HEK293 (cell line): ENCODE data around the gene CINP.

Experiments
- CTCF ChIA-PET: fragments of 350-600 bp; formaldehyde crosslinking; extraction: SDS; loops from one replicate; lab custom pipeline; 2021; ENCODE audit warnings: antibody characterized with exemption; lab: Yijun Ruan, JAX
- POLR2A ChIA-PET: fragments of 300-600 bp; formaldehyde crosslinking; extraction: SDS; loops from one replicate; lab custom pipeline; 2020; ENCODE audit warnings: antibody characterized with exemption, inconsistent platforms; lab: Yijun Ruan, JAX
- H3K27ac ChIP-seq: fragments of 200-500 bp; sonication (Bioruptor generic); 2 replicates; pipeline ENCODE4 v1.5.1; 2014; ENCODE audit warnings: low read depth, low read length, control low read depth, inconsistent platforms; ENCODE audit errors: extremely low read depth
- H3K36me3 ChIP-seq, 2 experiments: fragments of 200-500 bp in 1 of 2; sonication (Bioruptor generic) in 1 of 2; 1 replicate in 1 of 2; 2 replicates in 1 of 2; pipeline ENCODE4 v1.5.1; 2014 to 2017; ENCODE audit warnings: inconsistent platforms in 2 of 2, low read length in 2 of 2; ENCODE audit not compliant: control insufficient read depth in 2 of 2, insufficient read depth in 1 of 2
- H3K4me1 ChIP-seq: fragments of 200-500 bp; sonication (Bioruptor generic); 2 replicates; pipeline ENCODE4 v1.5.1; 2014; ENCODE audit warnings: mild to moderate bottlenecking, low read length, inconsistent platforms; ENCODE audit not compliant: control insufficient read depth, insufficient read depth
- H3K4me3 ChIP-seq: 2 replicates; pipeline ENCODE4 v1.5.1; 2011; ENCODE audit warnings: low read depth, mild to moderate bottlenecking, control low read depth, low read length, moderate library complexity
- H3K9me3 ChIP-seq: fragments of 200-500 bp; sonication (Bioruptor generic); 2 replicates; pipeline ENCODE4 v1.5.1; 2014; ENCODE audit warnings: low read depth, low read length, inconsistent platforms; ENCODE audit not compliant: control insufficient read depth, insufficient read depth
- PRDM1 ChIP-seq: fragments of 450-650 bp; formaldehyde crosslinking; IDR thresholded peaks from 2 replicates; pipeline ENCODE4; 2016; ENCODE audit warnings: missing biosample characterization, missing genetic modification characterization
- SETDB1 ChIP-seq: IDR thresholded peaks from one replicate; pipeline ENCODE4 v1.6.1; 2017; ENCODE audit warnings: mild to moderate bottlenecking, low read length, moderate library complexity, mixed read lengths; ENCODE audit not compliant: insufficient read length
- YY1 ChIP-seq: fragments of 450-650 bp; formaldehyde crosslinking; IDR thresholded peaks from 2 replicates; pipeline ENCODE4 v1.5.1; 2018; ENCODE audit warnings: missing biosample characterization, missing genetic modification characterization
- YY2 ChIP-seq: fragments of 450-650 bp; formaldehyde crosslinking; IDR thresholded peaks from 2 replicates; pipeline ENCODE4 v1.5.1; 2016; ENCODE audit warnings: missing biosample characterization, missing genetic modification characterization
- ZEB2 ChIP-seq: fragments of 450-650 bp; formaldehyde crosslinking; IDR thresholded peaks from 2 replicates; pipeline ENCODE4 v1.5.1; 2016; ENCODE audit warnings: missing biosample characterization, missing genetic modification characterization
- ZNF140 ChIP-seq: fragments of 450-650 bp; formaldehyde crosslinking; IDR thresholded peaks from 2 replicates; pipeline ENCODE4 v1.5.1; 2016; ENCODE audit warnings: missing biosample characterization, missing genetic modification characterization
- ZNF16 ChIP-seq: fragments of 450-650 bp; formaldehyde crosslinking; IDR thresholded peaks from 2 replicates; pipeline ENCODE4 v1.5.1; 2016; ENCODE audit warnings: low read depth, missing biosample characterization, missing genetic modification characterization
- ZNF211 ChIP-seq: fragments of 450-650 bp; formaldehyde crosslinking; IDR thresholded peaks from 2 replicates; pipeline ENCODE4 v1.5.1; 2016; ENCODE audit warnings: low read depth, missing biosample characterization, missing genetic modification characterization
- ZNF324 ChIP-seq: fragments of 450-650 bp; formaldehyde crosslinking; IDR thresholded peaks from 2 replicates; pipeline ENCODE4 v1.5.1; 2016; ENCODE audit warnings: missing biosample characterization, missing genetic modification characterization
- ZNF48 ChIP-seq: fragments of 450-650 bp; formaldehyde crosslinking; IDR thresholded peaks from 2 replicates; pipeline ENCODE4 v1.5.1; 2016; ENCODE audit warnings: missing biosample characterization, missing genetic modification characterization
- ZNF514 ChIP-seq: fragments of 450-650 bp; formaldehyde crosslinking; IDR thresholded peaks from 2 replicates; pipeline ENCODE4 v1.5.1; 2016; ENCODE audit warnings: missing biosample characterization, missing genetic modification characterization
- ZNF549 ChIP-seq: fragments of 450-650 bp; IDR thresholded peaks from 2 replicates; pipeline ENCODE4 v1.5.1; 2018; ENCODE audit warnings: missing biosample characterization, missing genetic modification characterization, mild to moderate bottlenecking, inconsistent platforms, moderate library complexity
- ZNF624 ChIP-seq: fragments of 450-650 bp; formaldehyde crosslinking; IDR thresholded peaks from 2 replicates; pipeline ENCODE4 v1.5.1; 2017; ENCODE audit warnings: missing biosample characterization, missing genetic modification characterization
- ZNF792 ChIP-seq: fragments of 450-650 bp; formaldehyde crosslinking; IDR thresholded peaks from 2 replicates; pipeline ENCODE4 v1.5.1; 2016; ENCODE audit warnings: missing biosample characterization, missing genetic modification characterization
- ZNF843 ChIP-seq: fragments of 450-650 bp; formaldehyde crosslinking; IDR thresholded peaks from 2 replicates; pipeline ENCODE4 v1.5.1; 2016; ENCODE audit warnings: missing biosample characterization, missing genetic modification characterization
- TF ChIP-seq, protein P1 (sequence below): fragments of 450-650 bp; formaldehyde crosslinking; IDR thresholded peaks from 2 replicates; pipeline ENCODE4 v1.5.1; 2016; ENCODE audit warnings: missing biosample characterization, missing genetic modification characterization
- TF ChIP-seq, protein P2 (sequence below): fragments of 450-650 bp; formaldehyde crosslinking; IDR thresholded peaks from 2 replicates; pipeline ENCODE4 v1.5.1; 2016; ENCODE audit warnings: missing biosample characterization, missing genetic modification characterization
- TF ChIP-seq, protein P3 (sequence below): fragments of 450-650 bp; formaldehyde crosslinking; IDR thresholded peaks from 2 replicates; pipeline ENCODE4 v1.5.1; 2016; ENCODE audit warnings: missing biosample characterization, missing genetic modification characterization, low read depth

The CINP gene

DNA sequence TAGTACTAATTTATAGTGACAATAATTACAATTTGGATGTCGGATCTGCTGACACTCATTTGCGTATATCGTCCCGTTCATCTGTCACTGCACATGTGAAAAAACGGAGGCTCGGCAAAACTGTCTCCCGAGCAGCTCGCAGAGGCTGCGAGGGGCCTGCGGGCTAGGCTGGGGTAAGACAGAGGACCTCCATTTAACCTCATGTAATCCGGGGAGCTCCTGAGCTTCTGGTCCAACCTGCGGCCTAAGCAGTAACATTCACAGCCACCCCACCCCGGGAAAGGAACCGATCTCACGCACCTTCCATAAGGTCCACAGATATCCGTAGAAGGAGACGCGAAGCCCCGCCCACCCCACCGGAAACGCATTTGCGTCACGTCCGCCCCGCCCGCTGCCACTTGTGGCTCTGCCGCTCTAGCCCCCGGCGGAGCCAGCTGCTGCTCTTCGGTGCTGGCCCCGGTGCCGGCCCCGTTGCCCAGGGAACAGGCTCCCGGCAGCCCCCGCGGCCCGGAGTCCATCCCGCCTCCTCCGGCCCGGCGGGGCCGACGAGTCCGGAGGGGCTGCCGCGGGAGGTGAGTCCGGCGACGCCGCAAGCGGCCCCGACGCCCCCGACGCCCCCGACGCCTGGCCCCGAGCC is at the start of gene CINP, which contains the start of gene TECPR2 (continued):
- TF ChIP-seq ZNF324 (tag by site-specific recombination), result no peak
- TF ChIP-seq PRDM1, result no peak
- TF ChIP-seq ZNF514 (tag by site-specific recombination), result no peak

DNA sequence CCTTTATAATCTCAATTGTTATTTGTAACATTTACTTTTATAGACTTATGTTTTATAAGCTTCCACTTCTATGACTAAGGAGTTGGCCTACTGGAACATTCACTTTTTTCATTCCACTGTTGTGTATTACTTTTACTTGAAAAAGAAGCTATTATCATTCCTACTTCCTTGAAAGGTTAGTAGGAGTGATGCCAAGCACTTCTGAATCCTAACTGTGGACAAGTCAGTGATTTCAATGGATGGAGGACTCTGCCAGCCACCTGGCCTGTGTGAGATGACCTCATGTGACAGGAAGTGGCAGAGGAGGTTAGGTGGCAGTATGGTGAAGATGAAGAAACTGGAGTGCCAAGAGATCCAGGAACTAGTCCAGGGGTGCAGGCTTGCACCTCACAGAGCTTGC is 46.0 kb upstream of the CINP start:
- H3K4me3 ChIP-seq, result no peak overlapping the region
- H3K9me3 ChIP-seq, result no peaks in the 10 kb centered on the region
- no peak overlapping the region for H3K27ac ChIP-seq
- CTCF ChIA-PET, result interaction anchor here (0.6 to 2.0 kb wide), 2 partner anchors 23 to 29 kb away, joined by 7 to 14 read pairs; no protein-coding TSS in a partner anchor
- TF ChIP-seq ZNF140 (tag by site-specific recombination), result no peak
- TF ChIP-seq, protein P1, sequence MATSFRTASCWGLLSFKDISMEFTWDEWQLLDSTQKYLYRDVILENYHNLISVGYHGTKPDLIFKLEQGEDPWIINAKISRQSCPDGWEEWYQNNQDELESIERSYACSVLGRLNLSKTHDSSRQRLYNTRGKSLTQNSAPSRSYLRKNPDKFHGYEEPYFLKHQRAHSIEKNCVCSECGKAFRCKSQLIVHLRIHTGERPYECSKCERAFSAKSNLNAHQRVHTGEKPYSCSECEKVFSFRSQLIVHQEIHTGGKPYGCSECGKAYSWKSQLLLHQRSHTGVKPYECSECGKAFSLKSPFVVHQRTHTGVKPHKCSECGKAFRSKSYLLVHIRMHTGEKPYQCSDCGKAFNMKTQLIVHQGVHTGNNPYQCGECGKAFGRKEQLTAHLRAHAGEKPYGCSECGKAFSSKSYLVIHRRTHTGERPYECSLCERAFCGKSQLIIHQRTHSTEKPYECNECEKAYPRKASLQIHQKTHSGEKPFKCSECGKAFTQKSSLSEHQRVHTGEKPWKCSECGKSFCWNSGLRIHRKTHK (tag by site-specific recombination), result no peak
- TF ChIP-seq, all 188 proteins: peak for 0
- Histone ChIP-seq H3K36me3 (peaks cover 10 to 14% of the 10 kb centered on the region in 2 experiments), H3K4me1 (no peaks in the 10 kb centered on the region)
- POLR2A ChIA-PET, result no interaction called here

DNA sequence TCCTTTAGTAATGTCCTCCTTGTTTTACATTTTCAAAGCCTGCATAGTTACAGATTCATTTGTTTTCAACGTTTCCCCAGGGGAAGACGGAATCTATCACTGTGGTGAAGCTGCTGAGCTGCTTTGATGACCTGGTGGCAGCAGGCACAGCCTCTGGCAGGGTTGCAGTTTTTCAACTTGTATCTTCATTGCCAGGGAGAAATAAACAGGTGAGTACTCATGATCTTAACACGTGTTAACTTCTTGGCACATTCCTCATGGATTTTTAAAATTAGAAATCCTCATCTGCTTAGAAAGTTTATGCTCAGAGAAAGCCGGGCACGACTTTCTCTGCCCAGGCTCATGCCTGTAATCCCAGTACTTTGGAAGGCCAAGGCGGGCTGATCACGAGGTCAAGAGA is 44.6 kb upstream of the CINP start:
- Histone ChIP-seq H3K36me3 (peaks cover 10 to 14% of the 10 kb centered on the region in 2 experiments), H3K4me3 (no peak overlapping the region), H3K9me3 (no peaks in the 10 kb centered on the region), H3K27ac (no peak overlapping the region), H3K4me1 (no peaks in the 10 kb centered on the region)
- ChIA-PET CTCF (no interaction called here), POLR2A (no interaction called here)
- TF ChIP-seq ZNF16 (tag by site-specific recombination) (no peak), ZEB2 (no peak), ZNF48 (tag by site-specific recombination) (no peak)

DNA sequence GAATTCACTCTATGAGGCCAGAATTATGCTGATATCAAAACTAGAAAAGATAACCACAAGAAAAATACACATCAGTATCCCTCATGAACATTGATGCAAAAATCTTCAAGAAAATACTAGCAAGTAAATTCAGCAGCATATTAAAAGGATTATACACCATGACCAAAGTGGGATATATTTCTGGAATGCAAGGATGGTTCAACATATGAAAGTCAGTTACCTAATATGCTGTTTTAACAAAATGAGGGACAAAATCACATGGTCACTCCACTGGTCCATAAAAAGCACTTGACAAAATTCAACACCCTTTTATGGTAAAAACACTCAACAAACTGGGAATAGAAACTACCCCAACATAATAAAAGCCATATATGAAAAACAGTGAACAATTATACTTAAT is 40.3 kb upstream of the CINP start:
- Histone ChIP-seq H3K4me3 (no peak overlapping the region), H3K27ac (no peak overlapping the region), H3K4me1 (no peaks in the 10 kb centered on the region), H3K36me3 (peaks cover 0 to 6% of the 10 kb centered on the region in 2 experiments; a peak in 2 of 3 replicates), H3K9me3 (no peaks in the 10 kb centered on the region)
- CTCF ChIA-PET, result no interaction called here
- POLR2A ChIA-PET, result no interaction called here
- TF ChIP-seq ZNF792 (tag by site-specific recombination), result no peak
- TF ChIP-seq ZNF843 (tag by site-specific recombination), result no peak
- TF ChIP-seq, protein P2, sequence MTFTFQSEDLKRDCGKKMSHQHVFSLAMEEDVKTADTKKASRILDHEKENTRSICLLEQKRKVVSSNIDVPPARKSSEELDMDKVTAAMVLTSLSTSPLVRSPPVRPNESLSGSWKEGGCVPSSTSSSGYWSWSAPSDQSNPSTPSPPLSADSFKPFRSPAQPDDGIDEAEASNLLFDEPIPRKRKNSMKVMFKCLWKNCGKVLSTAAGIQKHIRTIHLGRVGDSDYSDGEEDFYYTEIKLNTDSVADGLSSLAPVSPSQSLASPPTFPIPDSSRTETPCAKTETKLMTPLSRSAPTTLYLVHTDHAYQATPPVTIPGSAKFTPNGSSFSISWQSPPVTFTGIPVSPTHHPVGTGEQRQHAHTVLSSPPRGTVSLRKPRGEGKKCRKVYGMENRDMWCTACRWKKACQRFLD, result no peak
- no peak for TF ChIP-seq ZNF211
- no peak for TF ChIP-seq ZNF624 (tag by site-specific recombination)
- TF ChIP-seq YY2, result no peak
- peak; percentile 66 for TF ChIP-seq SETDB1
- TF ChIP-seq ZNF549, result 0 out of 2 replicates have a peak, but pooled peaks have one; percentile 33
- TF ChIP-seq, protein P3, sequence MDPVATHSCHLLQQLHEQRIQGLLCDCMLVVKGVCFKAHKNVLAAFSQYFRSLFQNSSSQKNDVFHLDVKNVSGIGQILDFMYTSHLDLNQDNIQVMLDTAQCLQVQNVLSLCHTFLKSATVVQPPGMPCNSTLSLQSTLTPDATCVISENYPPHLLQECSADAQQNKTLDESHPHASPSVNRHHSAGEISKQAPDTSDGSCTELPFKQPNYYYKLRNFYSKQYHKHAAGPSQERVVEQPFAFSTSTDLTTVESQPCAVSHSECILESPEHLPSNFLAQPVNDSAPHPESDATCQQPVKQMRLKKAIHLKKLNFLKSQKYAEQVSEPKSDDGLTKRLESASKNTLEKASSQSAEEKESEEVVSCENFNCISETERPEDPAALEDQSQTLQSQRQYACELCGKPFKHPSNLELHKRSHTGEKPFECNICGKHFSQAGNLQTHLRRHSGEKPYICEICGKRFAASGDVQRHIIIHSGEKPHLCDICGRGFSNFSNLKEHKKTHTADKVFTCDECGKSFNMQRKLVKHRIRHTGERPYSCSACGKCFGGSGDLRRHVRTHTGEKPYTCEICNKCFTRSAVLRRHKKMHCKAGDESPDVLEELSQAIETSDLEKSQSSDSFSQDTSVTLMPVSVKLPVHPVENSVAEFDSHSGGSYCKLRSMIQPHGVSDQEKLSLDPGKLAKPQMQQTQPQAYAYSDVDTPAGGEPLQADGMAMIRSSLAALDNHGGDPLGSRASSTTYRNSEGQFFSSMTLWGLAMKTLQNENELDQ (tag by site-specific recombination), result no peak
- no peak for TF ChIP-seq YY1
- TF ChIP-seq PRDM1, result no peak
